ENCODE data around the gene TM9SF4. TPM values are rescaled to one million over a fixed set of nuclear protein-coding genes. Genes with fewer than 3 reads are reported as not detected.
A peak's percentile ranks its signal among the peaks of the same experiment; 100 is the strongest.

The TM9SF4 gene
- polyA plus RNA-seq, 1 donor from 2014 or later, result 30.1 TPM

GRCh38 chr20:32205843-32206759 lies 96.6 kb downstream of the TM9SF4 start:
- H3K4me1 Mint-ChIP-seq, result peaks cover 57 to 63% (median 60%) of the 10 kb centered on the region in 3 donors
- no peaks in the 10 kb centered on the region for H3K27me3 Mint-ChIP-seq
- H3K36me3 Mint-ChIP-seq, result no peaks in the 10 kb centered on the region
- no peaks in the 10 kb centered on the region for H3K9me3 Mint-ChIP-seq
- peak overlapping the region; percentile 81 to 97 (median 90) for H3K27ac Mint-ChIP-seq
- peak overlapping the region; percentile 89 to 97 (median 96) for H3K4me3 Mint-ChIP-seq

GRCh38 chr20:32206760-32207625 lies 97.5 kb downstream of the TM9SF4 start:
- Mint-ChIP-seq H3K4me1 (peaks cover 57 to 69% (median 64%) of the 10 kb centered on the region in 3 donors), H3K9me3 (no peaks in the 10 kb centered on the region), H3K36me3 (peaks cover 2% of the 10 kb centered on the region), H3K4me3 (peak overlapping the region; percentile 89 to 97 (median 96)), H3K27me3 (no peaks in the 10 kb centered on the region), H3K27ac (peak overlapping the region; percentile 81 to 97 (median 90))

- Mint-ChIP-seq H3K9me3 (no peaks in the 10 kb centered on the region), H3K4me3 (peak within 1 kb of the TSS; percentile 91 to 97 (median 96))
Observed at GRCh38 chr20:32207626-32208498, 98.3 kb downstream of the TM9SF4 start, which contains the start of the genes PLAGL2 and POFUT1. Gene PLAGL2, minus strand, starts transcription at chr20:32207743. Its CDS starts 5,565 bp downstream, at chr20:32202178. Gene POFUT1, plus strand, starts transcription at chr20:32207880. Its CDS starts 62 bp downstream, at chr20:32207942.

GRCh38 chr20:32208499-32209154 lies 99.1 kb downstream of the TM9SF4 start:
- Mint-ChIP-seq H3K9me3 (no peaks in the 10 kb centered on the region), H3K27me3 (no peaks in the 10 kb centered on the region), H3K27ac (peak overlapping the region; percentile 73 to 89 (median 81)), H3K36me3 (peaks cover 2% of the 10 kb centered on the region), H3K4me3 (peak overlapping the region; percentile 91 to 97 (median 93)), H3K4me1 (peaks cover 48 to 63% (median 57%) of the 10 kb centered on the region in 3 donors)

More at GRCh38 chr20:32207626-32208498, 98.3 kb downstream of the TM9SF4 start, which contains the start of the genes PLAGL2 and POFUT1:
- H3K4me1 Mint-ChIP-seq, result peaks cover 54 to 68% (median 57%) of the 10 kb centered on the region in 3 donors
- H3K27ac Mint-ChIP-seq, result peak within 1 kb of the TSS; percentile 87 to 97 (median 90)
- no peaks in the 10 kb centered on the region for H3K27me3 Mint-ChIP-seq
- H3K36me3 Mint-ChIP-seq, result peaks cover 2% of the 10 kb centered on the region

- peak overlapping the region; percentile 8 to 97 (median 70) for H3K4me3 Mint-ChIP-seq
- H3K27ac Mint-ChIP-seq, result peak overlapping the region in 2 of 3 donors; percentile 65 to 94
- peaks cover 2% of the 10 kb centered on the region for H3K36me3 Mint-ChIP-seq
- H3K9me3 Mint-ChIP-seq, result no peaks in the 10 kb centered on the region
- H3K4me1 Mint-ChIP-seq, result peaks cover 42 to 52% (median 43%) of the 10 kb centered on the region in 3 donors
- no peaks in the 10 kb centered on the region for H3K27me3 Mint-ChIP-seq
Observed at GRCh38 chr20:32209850-32210605, 100.5 kb downstream of the TM9SF4 start.

GRCh38 chr20:32213870-32214269 lies 104.4 kb downstream of the TM9SF4 start:
- Mint-ChIP-seq H3K4me1 (peaks cover 15 to 24% (median 22%) of the 10 kb centered on the region in 3 donors), H3K9me3 (no peaks in the 10 kb centered on the region), H3K36me3 (peaks cover 2% of the 10 kb centered on the region), H3K4me3 (no peak overlapping the region), H3K27ac (no peak overlapping the region), H3K27me3 (no peaks in the 10 kb centered on the region)

GRCh38 chr20:32215147-32215546 lies 105.6 kb downstream of the TM9SF4 start:
- Mint-ChIP-seq H3K9me3 (no peaks in the 10 kb centered on the region), H3K27ac (no peak overlapping the region), H3K4me1 (peaks cover 7 to 14% (median 14%) of the 10 kb centered on the region in 3 donors), H3K36me3 (peaks cover 2% of the 10 kb centered on the region), H3K4me3 (no peak overlapping the region), H3K27me3 (no peaks in the 10 kb centered on the region)

- Mint-ChIP-seq H3K27ac (no peak overlapping the region), H3K4me1 (peaks cover 7 to 11% (median 8%) of the 10 kb centered on the region in 3 donors), H3K36me3 (peaks cover 2% of the 10 kb centered on the region), H3K27me3 (no peaks in the 10 kb centered on the region), H3K4me3 (no peak overlapping the region), H3K9me3 (no peaks in the 10 kb centered on the region)
Observed at GRCh38 chr20:32215729-32216128, 106.2 kb downstream of the TM9SF4 start.

GRCh38 chr20:32216179-32217142 lies 106.9 kb downstream of the TM9SF4 start:
- H3K27me3 Mint-ChIP-seq, result no peaks in the 10 kb centered on the region
- no peak overlapping the region for H3K4me3 Mint-ChIP-seq
- no peaks in the 10 kb centered on the region for H3K9me3 Mint-ChIP-seq
- no peak overlapping the region for H3K27ac Mint-ChIP-seq
- H3K36me3 Mint-ChIP-seq, result peaks cover 2% of the 10 kb centered on the region
- H3K4me1 Mint-ChIP-seq, result peaks cover 5 to 8% (median 7%) of the 10 kb centered on the region in 3 donors

All from IgD-negative memory B cell (primary cell).